ENCODE results near the gene ZFPL1. TPM values are rescaled to one million over a fixed set of nuclear protein-coding genes. Genes with fewer than 3 reads are reported as not detected.

ZFPL1 gene
- total and polyA plus RNA-seq, 9 of the 15 experiments (the other 6 are each of a cell fraction or from before 2014, with no cell fraction given) = 3.7 to 37.5 (median 22.7) TPM

DNA sequence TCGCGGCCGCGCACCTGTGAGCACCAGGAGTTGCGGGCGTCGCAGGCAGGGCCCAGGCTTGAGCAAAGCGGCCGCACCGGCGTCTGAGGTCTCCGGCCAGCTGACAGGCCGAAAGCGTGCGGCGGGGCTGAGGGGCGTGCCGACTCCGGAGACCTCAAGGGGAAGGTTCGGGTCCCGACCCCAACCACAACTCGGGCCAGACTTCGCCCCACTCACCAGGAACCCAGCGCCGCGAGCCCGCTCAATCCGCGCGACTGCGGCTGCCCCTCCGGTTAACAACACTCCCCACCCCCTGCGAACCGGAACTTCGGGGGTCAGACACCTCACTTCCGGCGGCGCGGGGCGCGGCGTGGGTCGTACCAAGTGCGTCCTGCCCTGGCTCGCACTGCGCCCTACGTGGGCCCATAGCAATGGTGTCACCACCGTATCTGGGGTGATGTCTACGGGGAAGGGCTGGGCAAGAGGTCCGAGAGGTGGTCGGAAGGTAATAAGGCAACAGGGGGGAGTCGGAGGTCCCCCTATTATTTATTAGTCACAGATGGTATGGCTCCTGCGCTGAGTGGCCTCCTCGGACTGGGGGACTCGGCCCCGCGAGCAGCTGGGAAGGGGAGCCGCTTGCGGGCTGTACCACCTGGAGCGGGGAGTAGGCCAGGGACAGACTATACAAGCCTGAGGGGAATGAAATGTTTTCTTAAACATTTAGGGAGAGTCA, 50.4 kb downstream of the ZFPL1 start, which contains the start of gene SYVN1 (continued):
- TF ChIP-seq, protein P1, sequence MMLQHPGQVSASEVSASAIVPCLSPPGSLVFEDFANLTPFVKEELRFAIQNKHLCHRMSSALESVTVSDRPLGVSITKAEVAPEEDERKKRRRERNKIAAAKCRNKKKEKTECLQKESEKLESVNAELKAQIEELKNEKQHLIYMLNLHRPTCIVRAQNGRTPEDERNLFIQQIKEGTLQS (IDR thresholded peaks at IDR 0.05) = peak; percentile 68
- TF ChIP-seq, protein P1 (CRISPR knock-in tag; conservative IDR thresholded peaks at IDR 0.05) = 0 out of 2 replicates have a peak, but pooled peaks have one; percentile 27
- TF ChIP-seq COPS2 (conservative IDR thresholded peaks at IDR 0.05) (no peak), MEF2D (tag; conservative IDR thresholded peaks at IDR 0.05; ENCODE audit: low read depth) (0 out of 2 replicates have a peak, but pooled peaks have one; percentile 17), FOXA1 (IDR thresholded peaks at IDR 0.05; ENCODE audit: borderline replicate concordance) (no peak), NR4A1 (CRISPR knock-in tag; IDR thresholded peaks at IDR 0.05) (no peak), NR4A1 (tag; IDR thresholded peaks at IDR 0.05) (no peak), MBD2 (IDR thresholded peaks at IDR 0.05; ENCODE audit: borderline replicate concordance, low read depth) (peak; percentile 93), NUFIP1 (IDR thresholded peaks at IDR 0.05; ENCODE audit: partially characterized antibody) (peak; percentile 82), ZNF134 (CRISPR knock-in tag; conservative IDR thresholded peaks at IDR 0.05) (no peak), ZNF224 (CRISPR knock-in tag; IDR thresholded peaks at IDR 0.05) (0 out of 2 replicates have a peak, but pooled peaks have one; percentile 11), NEUROD1 (IDR thresholded peaks at IDR 0.05; ENCODE audit: borderline replicate concordance, low read depth, low read length, partially characterized antibody) (peak; percentile 46), CBX3 (IDR thresholded peaks at IDR 0.05; ENCODE audit: borderline replicate concordance in 1 of 2, low read length in 2 of 2) (no peak; a peak in 1 of 3 replicates), RFX7 (CRISPR knock-in tag; IDR thresholded peaks at IDR 0.05) (no peak), BRD4 (IDR thresholded peaks at IDR 0.05) (peak; percentile 88; the same call in 1 of the 2 replicates), SIN3B (IDR thresholded peaks at IDR 0.05; ENCODE audit: low read depth) (peak; percentile 46; the same call in 1 of the 2 replicates), MYBL2 (IDR thresholded peaks at IDR 0.05; ENCODE audit: low read depth) (no peak), MYBL2 (CRISPR knock-in tag; IDR thresholded peaks at IDR 0.05; ENCODE audit: borderline replicate concordance) (no peak), MECOM (CRISPR knock-in tag; IDR thresholded peaks at IDR 0.05) (peak; percentile 82), CREM (IDR thresholded peaks at IDR 0.05; ENCODE audit: low read depth) (peak; percentile 94)
- TF ChIP-seq, protein P2, sequence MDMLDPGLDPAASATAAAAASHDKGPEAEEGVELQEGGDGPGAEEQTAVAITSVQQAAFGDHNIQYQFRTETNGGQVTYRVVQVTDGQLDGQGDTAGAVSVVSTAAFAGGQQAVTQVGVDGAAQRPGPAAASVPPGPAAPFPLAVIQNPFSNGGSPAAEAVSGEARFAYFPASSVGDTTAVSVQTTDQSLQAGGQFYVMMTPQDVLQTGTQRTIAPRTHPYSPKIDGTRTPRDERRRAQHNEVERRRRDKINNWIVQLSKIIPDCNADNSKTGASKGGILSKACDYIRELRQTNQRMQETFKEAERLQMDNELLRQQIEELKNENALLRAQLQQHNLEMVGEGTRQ (CRISPR knock-in tag; IDR thresholded peaks at IDR 0.05) = no peak
- TF ChIP-seq, protein P3, sequence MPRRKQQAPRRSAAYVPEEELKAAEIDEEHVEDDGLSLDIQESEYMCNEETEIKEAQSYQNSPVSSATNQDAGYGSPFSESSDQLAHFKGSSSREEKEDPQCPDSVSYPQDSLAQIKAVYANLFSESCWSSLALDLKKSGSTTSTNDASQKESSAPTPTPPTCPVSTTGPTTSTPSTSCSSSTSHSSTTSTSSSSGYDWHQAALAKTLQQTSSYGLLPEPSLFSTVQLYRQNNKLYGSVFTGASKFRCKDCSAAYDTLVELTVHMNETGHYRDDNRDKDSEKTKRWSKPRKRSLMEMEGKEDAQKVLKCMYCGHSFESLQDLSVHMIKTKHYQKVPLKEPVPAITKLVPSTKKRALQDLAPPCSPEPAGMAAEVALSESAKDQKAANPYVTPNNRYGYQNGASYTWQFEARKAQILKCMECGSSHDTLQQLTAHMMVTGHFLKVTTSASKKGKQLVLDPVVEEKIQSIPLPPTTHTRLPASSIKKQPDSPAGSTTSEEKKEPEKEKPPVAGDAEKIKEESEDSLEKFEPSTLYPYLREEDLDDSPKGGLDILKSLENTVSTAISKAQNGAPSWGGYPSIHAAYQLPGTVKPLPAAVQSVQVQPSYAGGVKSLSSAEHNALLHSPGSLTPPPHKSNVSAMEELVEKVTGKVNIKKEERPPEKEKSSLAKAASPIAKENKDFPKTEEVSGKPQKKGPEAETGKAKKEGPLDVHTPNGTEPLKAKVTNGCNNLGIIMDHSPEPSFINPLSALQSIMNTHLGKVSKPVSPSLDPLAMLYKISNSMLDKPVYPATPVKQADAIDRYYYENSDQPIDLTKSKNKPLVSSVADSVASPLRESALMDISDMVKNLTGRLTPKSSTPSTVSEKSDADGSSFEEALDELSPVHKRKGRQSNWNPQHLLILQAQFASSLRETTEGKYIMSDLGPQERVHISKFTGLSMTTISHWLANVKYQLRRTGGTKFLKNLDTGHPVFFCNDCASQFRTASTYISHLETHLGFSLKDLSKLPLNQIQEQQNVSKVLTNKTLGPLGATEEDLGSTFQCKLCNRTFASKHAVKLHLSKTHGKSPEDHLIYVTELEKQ (CRISPR knock-in tag; IDR thresholded peaks at IDR 0.05) = no peak
- TF ChIP-seq, protein P4, sequence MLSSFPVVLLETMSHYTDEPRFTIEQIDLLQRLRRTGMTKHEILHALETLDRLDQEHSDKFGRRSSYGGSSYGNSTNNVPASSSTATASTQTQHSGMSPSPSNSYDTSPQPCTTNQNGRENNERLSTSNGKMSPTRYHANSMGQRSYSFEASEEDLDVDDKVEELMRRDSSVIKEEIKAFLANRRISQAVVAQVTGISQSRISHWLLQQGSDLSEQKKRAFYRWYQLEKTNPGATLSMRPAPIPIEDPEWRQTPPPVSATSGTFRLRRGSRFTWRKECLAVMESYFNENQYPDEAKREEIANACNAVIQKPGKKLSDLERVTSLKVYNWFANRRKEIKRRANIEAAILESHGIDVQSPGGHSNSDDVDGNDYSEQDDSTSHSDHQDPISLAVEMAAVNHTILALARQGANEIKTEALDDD (IDR thresholded peaks at IDR 0.05) = no peak

Data from K562 (cell line).